HG02623 (cell line): ENCODE data around the gene OXCT2.
"Not testable (repeated sequence)": the region's sequence is repeated elsewhere in the genome, so short reads cannot be mapped to it uniquely, and the experiment has no call there.

Experiments used
- ATAC-seq: cut with Tn5 transposase; IDR thresholded peaks from one replicate; pipeline ENCODE4 v1.9.1; 2021; ENCODE audit warnings: moderate library complexity; ENCODE audit not compliant: unreplicated experiment

OXCT2 gene

GRCh38 chr1:39771022-39771532, at the start of gene OXCT2:
OXCT2 (minus strand) TSS chr1:39771348; CDS start chr1:39771255, 93 bp downstream.
- not testable (repeated sequence) for ATAC-seq

- no peak for ATAC-seq
These were observed 48.1 kb upstream of the OXCT2 start for GRCh38 chr1:39819091-39819812.

- ATAC-seq: no peak
These were observed 47.3 kb upstream of the OXCT2 start for GRCh38 chr1:39818482-39818881.

- peak; percentile 84 for ATAC-seq
These were observed 46.2 kb upstream of the OXCT2 start for GRCh38 chr1:39817091-39817932.

- ATAC-seq: peak; percentile 40
These were observed 45.4 kb upstream of the OXCT2 start for GRCh38 chr1:39816415-39817090.

- ATAC-seq: no peak
These were observed 41.8 kb upstream of the OXCT2 start for GRCh38 chr1:39812913-39813312.

GRCh38 chr1:39808784-39809517, 37.8 kb upstream of the OXCT2 start:
- no peak for ATAC-seq

- ATAC-seq: no peak
These were observed 34.2 kb upstream of the OXCT2 start for GRCh38 chr1:39805385-39805784.

- no peak for ATAC-seq
These were observed 31.5 kb upstream of the OXCT2 start for GRCh38 chr1:39802496-39803260.

GRCh38 chr1:39800471-39800835, 29.3 kb upstream of the OXCT2 start:
- no peak for ATAC-seq

- ATAC-seq: peak; percentile 55
These were observed 28.8 kb upstream of the OXCT2 start for GRCh38 chr1:39799770-39800470.

GRCh38 chr1:39798859-39799769, 28.0 kb upstream of the OXCT2 start:
- peak; percentile 80 for ATAC-seq

GRCh38 chr1:39795651-39796050, 24.5 kb upstream of the OXCT2 start:
- no peak for ATAC-seq

- ATAC-seq: no peak
These were observed 20.7 kb upstream of the OXCT2 start for GRCh38 chr1:39791838-39792237.

GRCh38 chr1:39789571-39790110, 18.5 kb upstream of the OXCT2 start:
- no peak for ATAC-seq

GRCh38 chr1:39788758-39789570, 17.8 kb upstream of the OXCT2 start, which contains the start of gene BMP8B:
BMP8B (minus strand) TSS chr1:39788865; CDS start chr1:39788485, 380 bp downstream.
- ATAC-seq: peak; percentile 58

- ATAC-seq: peak; percentile 11
These were observed 17.2 kb upstream of the OXCT2 start for GRCh38 chr1:39788426-39788757.
